Kidney (tissue), 14 donors: ENCODE results near the gene ARF6. TPM values are rescaled to one million over a fixed set of nuclear protein-coding genes. Genes with fewer than 3 reads are reported as not detected.

Experiments used
- DNase-seq, 5 donors: peaks; one replicate each; pipeline ENCODE4 v3.0.0-alpha.2; 2013 to 2020
- FAIRE-seq: peaks from 2 replicates; lab custom pipeline; 2012; peaks lifted over from hg19 to GRCh38; lab: Jason Lieb, UNC
- H3K27ac ChIP-seq, 2 donors: one replicate each; pipeline ENCODE4 v1.7.0; 2013; ENCODE audit warnings: low read depth in 2 of 2, low read length in 2 of 2, inconsistent platforms in 1 of 2
- H3K27me3 ChIP-seq: one replicate; pipeline ENCODE4 v1.7.1; 2013; ENCODE audit warnings: low read length, inconsistent platforms; ENCODE audit not compliant: control insufficient read depth, insufficient read depth
- H3K36me3 ChIP-seq, 3 donors: one replicate each; pipeline versions ENCODE4 v1.7.0 to v1.7.1; 2013; ENCODE audit warnings: low read length in 3 of 3, control low read depth in 1 of 3, inconsistent platforms in 1 of 3; ENCODE audit not compliant: insufficient read depth in 3 of 3, control insufficient read depth in 2 of 3
- H3K4me1 ChIP-seq, 3 donors: one replicate each; pipeline versions ENCODE4 v1.7.0 to v1.7.1; 2013; ENCODE audit warnings: low read length in 3 of 3, inconsistent platforms in 1 of 3, low read depth in 1 of 3; ENCODE audit not compliant: control insufficient read depth in 2 of 3, insufficient read depth in 2 of 3
- H3K4me3 ChIP-seq, 3 donors: one replicate each; pipeline versions ENCODE4 v1.7.0 to v1.8.1; 2013; ENCODE audit warnings: low read length in 3 of 3, control low read depth in 1 of 3, inconsistent platforms in 1 of 3
- H3K9ac ChIP-seq, 3 donors: one replicate each; pipeline versions ENCODE4 v1.7.0 to v1.7.1; 2013; ENCODE audit warnings: low read length in 3 of 3, control low read depth in 1 of 3, inconsistent platforms in 1 of 3
- H3K9me3 ChIP-seq, 3 donors: one replicate each; pipeline versions ENCODE4 v1.7.0 to v1.7.1; 2013; ENCODE audit warnings: low read length in 3 of 3, control low read depth in 1 of 3, inconsistent platforms in 1 of 3; ENCODE audit not compliant: control insufficient read depth in 2 of 3, insufficient read depth in 1 of 3
- intact Hi-C: fragments of 100-400 bp; cut with DNase I; formaldehyde crosslinking; loops from one replicate; pipeline ENCODE4 v1.11.1; 2022
- polyA plus RNA-seq: library from polyadenylated mRNA; stranded (reverse); fragments of 350-450 nt; fragmentation: Illumina TruSeq; extraction: RNeasy Lipid Tissue Mini Kit (QIAGEN cat#74804); gene quantifications from one replicate; pipeline ENCODE4 v1.2.3, GENCODE V29; 2014; ENCODE audit warnings: low read depth, low replicate concordance; ENCODE audit not compliant: insufficient read depth
- total RNA-seq: library from RNA; stranded (reverse); fragmentation: NEBNext Ultra II Directional; extraction: Animal tissue kit (Norgen Biotek cat#: 25700); gene quantifications from one replicate; pipeline ENCODE4 v1.2.1, GENCODE V29; 2021
- TF ChIP-seq, protein P1 (sequence below): IDR thresholded peaks from 3 replicates; pipeline ENCODE4 v1.5.1; 2012; ENCODE audit warnings: mild to moderate bottlenecking, moderate library complexity, borderline replicate concordance; ENCODE audit not compliant: insufficient read depth; ENCODE audit errors: extremely low read depth
- donor health status: control.
- donor health status: control.
- donor health status: control.
- donor health status: control.
- donor health status: control.
- donor health status: DM: yes; HTN: yes; CAD: no.
- donor health status: Normal renal cell carcinoma (clear cell type).

The ARF6 gene
- total and polyA plus RNA-seq, 2 donors from 2014 or later = 38.9 to 87.1 TPM

DNA sequence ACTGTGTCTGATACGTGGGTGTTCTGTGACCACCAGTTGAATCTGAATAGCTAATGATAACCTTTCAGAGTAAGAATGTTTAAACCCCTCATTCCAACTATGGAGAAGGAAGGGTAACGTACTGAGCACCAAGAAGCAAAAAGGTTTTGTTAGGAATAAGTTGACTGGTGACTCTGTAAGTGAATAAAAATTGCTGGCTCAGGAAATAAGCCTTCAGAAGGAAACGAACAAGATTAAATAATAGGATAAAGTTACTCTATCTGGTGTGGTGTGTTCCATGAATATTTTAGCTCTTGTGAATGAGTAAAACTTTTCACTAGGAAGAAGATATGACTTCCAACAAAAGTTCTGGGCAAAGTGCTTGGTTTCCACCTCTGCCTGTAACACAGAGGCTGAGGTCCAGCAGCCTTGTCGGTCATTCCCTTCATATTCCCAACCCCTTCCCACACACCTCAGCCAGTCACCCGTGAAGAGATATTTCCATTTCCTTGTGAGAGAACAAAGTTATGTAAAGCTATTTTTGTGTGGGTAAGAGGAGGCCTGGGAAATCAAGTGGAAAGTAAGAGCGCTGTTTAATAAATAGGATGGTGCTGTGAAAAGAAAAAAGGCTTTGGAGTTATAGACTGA is 47.1 kb downstream of the ARF6 start:
- FAIRE-seq = no peak

DNA sequence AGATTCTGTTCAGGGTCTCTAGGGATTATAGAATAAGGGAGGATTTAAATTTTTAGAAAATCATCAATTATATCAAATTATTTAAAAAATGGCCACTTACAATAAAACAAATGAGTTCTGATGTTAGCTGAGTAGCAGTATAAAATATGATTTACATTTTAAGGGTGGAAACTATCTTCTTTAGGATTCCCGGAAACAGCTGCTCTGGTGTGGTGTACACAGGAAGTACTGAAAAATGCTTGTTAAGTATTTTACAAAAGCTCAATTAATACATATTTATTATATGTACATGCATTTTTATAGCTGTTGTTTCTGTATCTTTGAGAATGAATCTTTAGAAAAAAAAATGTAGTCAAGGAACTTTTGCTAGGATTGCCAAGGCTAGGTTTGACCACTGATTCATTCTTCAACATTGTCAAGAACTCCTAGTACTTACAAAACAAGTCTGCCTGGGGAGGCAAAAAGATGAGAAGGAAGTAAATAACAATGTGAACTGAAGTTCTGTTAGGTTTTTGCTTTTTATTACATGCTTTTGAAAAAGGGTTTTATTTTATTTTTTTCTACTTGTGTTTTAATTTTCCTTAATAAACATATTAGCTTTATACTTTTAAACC is 48.0 kb downstream of the ARF6 start:
- no peaks in the 10 kb centered on the region for H3K36me3 ChIP-seq
- intact Hi-C loops = no loop called here
- H3K9me3 ChIP-seq = peaks cover 0 to 9% (median 0%) of the 10 kb centered on the region in 3 donors
- FAIRE-seq (no peak), DNase-seq (peak in 1 of 5 donors; percentile 50)
- TF ChIP-seq, protein P1, sequence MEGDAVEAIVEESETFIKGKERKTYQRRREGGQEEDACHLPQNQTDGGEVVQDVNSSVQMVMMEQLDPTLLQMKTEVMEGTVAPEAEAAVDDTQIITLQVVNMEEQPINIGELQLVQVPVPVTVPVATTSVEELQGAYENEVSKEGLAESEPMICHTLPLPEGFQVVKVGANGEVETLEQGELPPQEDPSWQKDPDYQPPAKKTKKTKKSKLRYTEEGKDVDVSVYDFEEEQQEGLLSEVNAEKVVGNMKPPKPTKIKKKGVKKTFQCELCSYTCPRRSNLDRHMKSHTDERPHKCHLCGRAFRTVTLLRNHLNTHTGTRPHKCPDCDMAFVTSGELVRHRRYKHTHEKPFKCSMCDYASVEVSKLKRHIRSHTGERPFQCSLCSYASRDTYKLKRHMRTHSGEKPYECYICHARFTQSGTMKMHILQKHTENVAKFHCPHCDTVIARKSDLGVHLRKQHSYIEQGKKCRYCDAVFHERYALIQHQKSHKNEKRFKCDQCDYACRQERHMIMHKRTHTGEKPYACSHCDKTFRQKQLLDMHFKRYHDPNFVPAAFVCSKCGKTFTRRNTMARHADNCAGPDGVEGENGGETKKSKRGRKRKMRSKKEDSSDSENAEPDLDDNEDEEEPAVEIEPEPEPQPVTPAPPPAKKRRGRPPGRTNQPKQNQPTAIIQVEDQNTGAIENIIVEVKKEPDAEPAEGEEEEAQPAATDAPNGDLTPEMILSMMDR = no peak
- no peak overlapping the region for H3K4me3 ChIP-seq
- H3K4me1 ChIP-seq = peaks cover 4 to 29% (median 11%) of the 10 kb centered on the region in 3 donors
- peak overlapping the region in 1 of 2 donors; percentile 34 for H3K27ac ChIP-seq
- H3K9ac ChIP-seq = peak overlapping the region in 1 of 3 donors; percentile 31
- no peaks in the 10 kb centered on the region for H3K27me3 ChIP-seq

More for the DNA sequence above, 47.1 kb downstream of the ARF6 start:
- H3K9me3 ChIP-seq = peaks cover 0 to 9% (median 0%) of the 10 kb centered on the region in 3 donors
- H3K9ac ChIP-seq = peak overlapping the region in 1 of 3 donors; percentile 31
- no peak overlapping the region for H3K4me3 ChIP-seq
- H3K27ac ChIP-seq = peak overlapping the region; percentile 34 to 63
- TF ChIP-seq, protein P1 = no peak
- DNase-seq = peak in 3 of 5 donors; percentile 35 to 78 (median 74)
- H3K36me3 ChIP-seq = no peaks in the 10 kb centered on the region
- intact Hi-C loops = no loop called here
- H3K27me3 ChIP-seq = no peaks in the 10 kb centered on the region
- peaks cover 4 to 20% (median 5%) of the 10 kb centered on the region in 3 donors for H3K4me1 ChIP-seq

DNA sequence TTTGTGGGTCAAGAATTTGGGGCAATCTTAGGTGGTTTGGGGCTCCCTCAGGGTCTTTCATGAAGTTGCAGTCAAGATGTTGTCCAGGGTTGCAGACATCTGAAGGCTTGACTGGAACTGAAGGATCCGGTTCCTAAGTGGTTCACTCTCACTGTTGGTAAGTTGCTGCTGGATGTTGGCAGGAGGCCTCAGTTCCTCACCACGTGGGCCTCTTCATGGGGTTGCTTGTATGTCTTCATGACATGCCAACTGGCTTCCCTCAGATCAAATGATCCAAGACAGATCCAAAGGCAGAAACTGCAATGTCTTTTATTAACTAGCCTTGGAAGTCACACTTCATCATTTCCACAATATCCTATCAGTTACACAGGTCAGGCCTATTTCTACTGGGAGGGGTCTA is 49.2 kb downstream of the ARF6 start:
- H3K4me3 ChIP-seq = no peak overlapping the region
- H3K9ac ChIP-seq = no peak overlapping the region
- DNase-seq = no peak
- H3K4me1 ChIP-seq = peaks cover 12 to 36% (median 14%) of the 10 kb centered on the region in 3 donors
- no peaks in the 10 kb centered on the region for H3K27me3 ChIP-seq
- TF ChIP-seq, protein P1 = no peak
- H3K27ac ChIP-seq = peak overlapping the region in 1 of 2 donors; percentile 37
- peaks cover 0 to 5% (median 0%) of the 10 kb centered on the region in 3 donors for H3K9me3 ChIP-seq
- intact Hi-C loops = no loop called here
- no peak for FAIRE-seq
- H3K36me3 ChIP-seq = no peaks in the 10 kb centered on the region
